GM12878 (cell line): ENCODE results near the gene AIG1. TPM values are rescaled to one million over a fixed set of nuclear protein-coding genes. Genes with fewer than 3 reads are reported as not detected.

Experiments used
- ATAC-seq: fragments of 200-7000 bp; cut with Tn5 transposase; 3 replicates; pipeline ENCODE4 v1.9.1; 2020; ENCODE audit warnings: mild to moderate bottlenecking, moderate library complexity
- BruUV-seq: library from RNA; stranded (reverse); fragments of 400-500 nt; replicated peaks from 2 replicates; lab custom pipeline; 2021; lab: Mats Ljungman, UMichigan
- CTCF ChIA-PET: fragments of 300-600 bp; sonication (Branson Sonifier 250); formaldehyde crosslinking; extraction: SDS; loops from one replicate; lab custom pipeline; 2021; ENCODE audit warnings: inconsistent platforms; lab: Yijun Ruan, JAX
- POLR2A ChIA-PET: fragments of 350-600 bp; formaldehyde crosslinking; extraction: SDS; loops from one replicate; lab custom pipeline; 2021; ENCODE audit warnings: inconsistent platforms; lab: Charles Lee
- RAD21 ChIA-PET: fragments of 300-600 bp; sonication (Branson Sonifier 250); formaldehyde crosslinking; loops from one replicate; lab custom pipeline; 2023; ENCODE audit warnings: antibody characterized with exemption; ENCODE audit not compliant: unreplicated experiment; lab: Charles Lee
- SMC1A ChIA-PET: fragments of 300-600 bp; sonication (Branson Sonifier 250); formaldehyde crosslinking; loops from one replicate; lab custom pipeline; 2023; ENCODE audit not compliant: unreplicated experiment, uncharacterized antibody; lab: Charles Lee
- DNase-seq: peaks from one replicate; pipeline ENCODE4 v3.0.0-alpha.2; 2011; ENCODE audit warnings: low read depth, low spot score
- FAIRE-seq: peaks from 3 replicates; lab custom pipeline; 2011; peaks lifted over from hg19 to GRCh38; lab: Jason Lieb, UNC
- H2AFZ ChIP-seq: 2 replicates; pipeline ENCODE4 v1.6.0; 2011; ENCODE audit warnings: low read depth, low read length, control low read depth; ENCODE audit not compliant: control insufficient read depth
- H3K27ac ChIP-seq: 2 replicates; pipeline ENCODE4 v1.5.1; 2011; ENCODE audit warnings: control low read depth; ENCODE audit not compliant: control insufficient read depth, insufficient read depth
- H3K27me3 ChIP-seq, 2 experiments: replicated peaks in 1 of 2; 2 replicates each; pipeline versions ENCODE4 v1.6.0 to v1.6.1; 2011; ENCODE audit warnings: low read length in 1 of 2; ENCODE audit not compliant: control insufficient read depth in 2 of 2, insufficient read depth in 2 of 2
- H3K36me3 ChIP-seq, 2 experiments: 2 replicates each; pipeline ENCODE4 v1.5.1; 2011; ENCODE audit warnings: low read length in 1 of 2; ENCODE audit not compliant: control insufficient read depth in 2 of 2, insufficient read depth in 2 of 2
- H3K4me1 ChIP-seq: 2 replicates; pipeline ENCODE4 v1.6.1; 2011; ENCODE audit warnings: mild to moderate bottlenecking, low read length, moderate library complexity, mixed read lengths; ENCODE audit not compliant: control insufficient read depth, insufficient read depth
- H3K4me2 ChIP-seq: 2 replicates; pipeline ENCODE4 v1.6.0; 2011; ENCODE audit warnings: control low read depth; ENCODE audit not compliant: control insufficient read depth, insufficient read depth
- H3K4me3 ChIP-seq: fragments of 200-600 bp; sonication (generic); 2 replicates; pipeline ENCODE4 v1.5.1; 2016
- H3K79me2 ChIP-seq: 2 replicates; pipeline ENCODE4 v1.6.0; 2011; ENCODE audit warnings: low read length; ENCODE audit not compliant: control insufficient read depth, insufficient read depth
- H3K9ac ChIP-seq: 2 replicates; pipeline ENCODE4 v1.8.0; 2011; ENCODE audit warnings: low read length, control low read depth, mixed read lengths; ENCODE audit not compliant: control insufficient read depth, insufficient read depth
- H3K9me3 ChIP-seq: replicated peaks from 3 replicates; pipeline ENCODE4 v1.5.1; 2011; ENCODE audit warnings: mild to moderate bottlenecking, low read length; ENCODE audit not compliant: control insufficient read depth, insufficient read depth
- H4K20me1 ChIP-seq: 2 replicates; pipeline ENCODE4 v1.6.0; 2011; ENCODE audit not compliant: control insufficient read depth, insufficient read depth
- BCL11A ChIP-seq: IDR thresholded peaks from 2 replicates; pipeline ENCODE4 v1.6.1; 2011; ENCODE audit warnings: low read depth, low read length
- CBX5 ChIP-seq: sonication (generic); IDR thresholded peaks from 2 replicates; pipeline ENCODE4 v1.6.1; 2016; ENCODE audit warnings: low read depth, moderate library complexity, mild to moderate bottlenecking, inconsistent platforms
- CHD2 ChIP-seq: IDR thresholded peaks from 2 replicates; pipeline ENCODE4 v1.6.1; 2011; ENCODE audit warnings: low read depth, low read length, improper control_type of control experiment, borderline replicate concordance
- CHD4 ChIP-seq: fragments of 200-600 bp; sonication (generic); IDR thresholded peaks from 2 replicates; pipeline ENCODE4 v1.6.1; 2016; ENCODE audit warnings: mild to moderate bottlenecking
- E4F1 ChIP-seq: fragments of 450-650 bp; IDR thresholded peaks from 2 replicates; pipeline ENCODE4 v1.6.1; 2018; ENCODE audit warnings: borderline replicate concordance, mild to moderate bottlenecking; ENCODE audit not compliant: partially characterized antibody
- FOXK2 ChIP-seq: fragments of 450-650 bp; IDR thresholded peaks from 2 replicates; pipeline ENCODE4 v1.6.1; 2017; ENCODE audit warnings: mild to moderate bottlenecking, moderate library complexity
- GABPA ChIP-seq: IDR thresholded peaks from 2 replicates; pipeline ENCODE4 v1.6.1; 2014; ENCODE audit warnings: antibody characterized with exemption, low read depth, mild to moderate bottlenecking, inconsistent platforms
- MTA2 ChIP-seq: fragments of 450-650 bp; IDR thresholded peaks from 2 replicates; pipeline ENCODE4 v1.6.1; 2016; ENCODE audit warnings: low read depth, mild to moderate bottlenecking, moderate library complexity
- NR2F1 ChIP-seq: fragments of 450-650 bp; conservative IDR thresholded peaks from 2 replicates; pipeline ENCODE4 v1.6.1; 2017; ENCODE audit warnings: mild to moderate bottlenecking
- POLR2AphosphoS2 ChIP-seq: IDR thresholded peaks from 2 replicates; pipeline ENCODE4 v1.6.1; 2011; ENCODE audit warnings: low read depth, mild to moderate bottlenecking, low read length, improper control_type of control experiment, moderate library complexity
- SMAD1 ChIP-seq: fragments of 450-650 bp; IDR thresholded peaks from 2 replicates; pipeline ENCODE4 v1.6.1; 2018; ENCODE audit warnings: mild to moderate bottlenecking, low read depth; ENCODE audit not compliant: partially characterized antibody
- TBL1XR1 ChIP-seq: IDR thresholded peaks from 2 replicates; pipeline ENCODE4 v1.6.1; 2012; ENCODE audit warnings: low read depth, low read length, improper control_type of control experiment
- TCF3 ChIP-seq: IDR thresholded peaks from 2 replicates; pipeline ENCODE4 v1.6.1; 2012; ENCODE audit warnings: low read depth, mild to moderate bottlenecking, low read length, borderline replicate concordance; ENCODE audit not compliant: insufficient read depth
- WGBS: methylation state at CpG from one replicate; pipeline ENCODE4 v1.1.6; 2016; ENCODE audit warnings: low lambda C conversion rate; ENCODE audit not compliant: insufficient replicate concordance, insufficient coverage; ENCODE audit errors: missing lambda C conversion rate; 5-methylcytosine and 5-hydroxymethylcytosine counted together
- in situ Hi-C: fragments of 300-500 bp; cut with MboI; formaldehyde crosslinking; loops from 9 replicates; pipeline ENCODE4 v1.14.3; 2018; ENCODE audit warnings: mixed read lengths
- intact Hi-C: fragments of 100-400 bp; cut with micrococcal nuclease; formaldehyde crosslinking; loops from one replicate; pipeline ENCODE4 v1.14.2; 2022; ENCODE audit not compliant: unreplicated experiment
- polyA plus RNA-seq, 11 experiments: library from polyadenylated mRNA; depleted of rRNA in 4 of 11; unstranded in 6 of 11; stranded (reverse) in 5 of 11; fragments of >200 nt; fragmentation: Nextera tagmentation in 4 of 11; fragmentation: Illumina TruSeq in 1 of 11; extraction: Ambion mirVana in 4 of 11; extraction: Trizol in 1 of 11; gene quantifications; 1 replicate in 1 of 11; 2 replicates in 10 of 11; pipeline versions ENCODE4 v1.2.1 to v1.2.3, GENCODE V29; 2011 to 2016; ENCODE audit warnings: inconsistent platforms in 2 of 11, missing spikeins in 2 of 11, low read depth in 1 of 11
- total RNA-seq, 4 experiments: library from RNA; depleted of rRNA in 3 of 4; stranded (reverse); fragments of >200 nt in 3 of 4; fragmentation: Illumina TruSeq in 1 of 4; extraction: Trizol in 1 of 4; gene quantifications; 2 replicates each; pipeline versions ENCODE4 v1.2.1 to v1.2.3, GENCODE V29; 2013 to 2021
- TF ChIP-seq, protein P1 (sequence below): IDR thresholded peaks from 2 replicates; pipeline ENCODE4 v1.6.1; 2011; ENCODE audit warnings: low read depth, mild to moderate bottlenecking, low read length, moderate library complexity, borderline replicate concordance; ENCODE audit errors: extremely low read depth
- TF ChIP-seq, protein P2 (sequence below): fragments of 450-650 bp; formaldehyde crosslinking; IDR thresholded peaks from 2 replicates; pipeline ENCODE4 v1.4.0; 2022; ENCODE audit warnings: mild to moderate bottlenecking, moderate library complexity

Gene AIG1
- total and polyA plus RNA-seq, 10 of the 15 experiments (the other 5 are each of a cell fraction or from before 2014, with no cell fraction given), result 27.0 to 74.5 (median 36.4) TPM

GRCh38 chr6:143150281-143150680 lies 89.6 kb downstream of the AIG1 start:
- intact Hi-C loops (no loop called here), in situ Hi-C loops (no loop called here)
- no peak overlapping the region for H3K4me3 ChIP-seq
- H3K36me3 ChIP-seq, result no peaks in the 10 kb centered on the region
- H3K79me2 ChIP-seq, result no peaks in the 10 kb centered on the region
- TF ChIP-seq FOXK2, result no peak
- TF ChIP-seq, protein P1, sequence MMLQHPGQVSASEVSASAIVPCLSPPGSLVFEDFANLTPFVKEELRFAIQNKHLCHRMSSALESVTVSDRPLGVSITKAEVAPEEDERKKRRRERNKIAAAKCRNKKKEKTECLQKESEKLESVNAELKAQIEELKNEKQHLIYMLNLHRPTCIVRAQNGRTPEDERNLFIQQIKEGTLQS, result no peak
- no peak for TF ChIP-seq GABPA
- no peak for TF ChIP-seq TBL1XR1
- TF ChIP-seq BCL11A, result no peak
- TF ChIP-seq NR2F1, result no peak
- no peak for TF ChIP-seq TCF3
- TF ChIP-seq CBX5, result no peak
- no peak for TF ChIP-seq POLR2AphosphoS2
- TF ChIP-seq, protein P2, sequence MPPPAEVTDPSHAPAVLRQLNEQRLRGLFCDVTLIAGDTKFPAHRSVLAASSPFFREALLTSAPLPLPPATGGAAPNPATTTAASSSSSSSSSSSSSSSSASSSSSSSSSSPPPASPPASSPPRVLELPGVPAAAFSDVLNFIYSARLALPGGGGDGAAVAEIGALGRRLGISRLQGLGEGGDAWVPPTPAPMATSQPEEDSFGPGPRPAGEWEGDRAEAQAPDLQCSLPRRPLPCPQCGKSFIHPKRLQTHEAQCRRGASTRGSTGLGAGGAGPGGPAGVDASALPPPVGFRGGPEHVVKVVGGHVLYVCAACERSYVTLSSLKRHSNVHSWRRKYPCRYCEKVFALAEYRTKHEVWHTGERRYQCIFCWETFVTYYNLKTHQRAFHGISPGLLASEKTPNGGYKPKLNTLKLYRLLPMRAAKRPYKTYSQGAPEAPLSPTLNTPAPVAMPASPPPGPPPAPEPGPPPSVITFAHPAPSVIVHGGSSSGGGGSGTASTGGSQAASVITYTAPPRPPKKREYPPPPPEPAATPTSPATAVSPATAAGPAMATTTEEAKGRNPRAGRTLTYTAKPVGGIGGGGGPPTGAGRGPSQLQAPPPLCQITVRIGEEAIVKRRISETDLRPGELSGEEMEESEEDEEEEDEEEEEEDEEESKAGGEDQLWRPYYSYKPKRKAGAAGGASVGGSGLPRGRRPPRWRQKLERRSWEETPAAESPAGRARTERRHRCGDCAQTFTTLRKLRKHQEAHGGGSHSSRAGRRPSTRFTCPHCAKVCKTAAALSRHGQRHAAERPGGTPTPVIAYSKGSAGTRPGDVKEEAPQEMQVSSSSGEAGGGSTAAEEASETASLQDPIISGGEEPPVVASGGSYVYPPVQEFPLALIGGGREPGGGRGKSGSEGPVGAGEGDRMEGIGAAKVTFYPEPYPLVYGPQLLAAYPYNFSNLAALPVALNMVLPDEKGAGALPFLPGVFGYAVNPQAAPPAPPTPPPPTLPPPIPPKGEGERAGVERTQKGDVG (CRISPR knock-in tag), result no peak
- no peak for TF ChIP-seq SMAD1
- no peak for TF ChIP-seq MTA2
- TF ChIP-seq CHD2, result no peak
- no peak for TF ChIP-seq E4F1
- no peak for TF ChIP-seq CHD4
- 100% methylated on average over 1 of the region's 1 CpG for WGBS
- BruUV-seq, result no TSS peak
- no peak overlapping the region for H3K9ac ChIP-seq
- H3K9me3 ChIP-seq, result no peaks in the 10 kb centered on the region
- ChIA-PET SMC1A (no interaction called here), CTCF (interaction anchor here (1.1 kb wide), 1 partner anchor 22 kb away, joined by 3 read pairs; no protein-coding TSS in a partner anchor), RAD21 (no interaction called here), POLR2A (no interaction called here)
- DNase-seq (no peak), ATAC-seq (no peak), FAIRE-seq (no peak)
- H2AFZ ChIP-seq, result no peak overlapping the region
- no peak overlapping the region for H3K27ac ChIP-seq
- no peak overlapping the region for H3K4me2 ChIP-seq
- no peaks in the 10 kb centered on the region for H4K20me1 ChIP-seq
- no peaks in the 10 kb centered on the region for H3K4me1 ChIP-seq
- H3K27me3 ChIP-seq, result no peaks in the 10 kb centered on the region
